HFFc6 (cell line): ENCODE results near the gene KDM6B. TPM values are rescaled to one million over a fixed set of nuclear protein-coding genes. Genes with fewer than 3 reads are reported as not detected.

Source experiments
- DNase-seq: peaks from one replicate; pipeline ENCODE4 v3.0.0-alpha.2; 2018
- H3K27ac Mint-ChIP-seq: 2 replicates; pipeline ENCODE4 v1.8.0; 2020; ENCODE audit warnings: mild to moderate bottlenecking, mixed read lengths
- H3K27me3 Mint-ChIP-seq: 2 replicates; pipeline ENCODE4 v1.8.0; 2021; ENCODE audit warnings: mild to moderate bottlenecking, moderate library complexity, mixed read lengths; ENCODE audit not compliant: insufficient read depth
- H3K36me3 Mint-ChIP-seq: 2 replicates; pipeline ENCODE4 v1.8.0; 2021; ENCODE audit warnings: low read depth, mixed read lengths
- H3K4me1 Mint-ChIP-seq: 2 replicates; pipeline ENCODE4 v1.8.0; 2020; ENCODE audit warnings: low read depth, mixed read lengths
- H3K4me3 Mint-ChIP-seq: 2 replicates; pipeline ENCODE4 v1.8.0; 2020; ENCODE audit warnings: mild to moderate bottlenecking, moderate library complexity, mixed read lengths
- H3K9me3 Mint-ChIP-seq: 2 replicates; pipeline ENCODE4 v1.8.0; 2020; ENCODE audit warnings: mild to moderate bottlenecking, mixed read lengths
- long read RNA-seq: library from polyadenylated mRNA; unstranded; transcript quantifications from one replicate; pipeline ENCODE4 v2.0.0, GENCODE V29; 2019
- total RNA-seq, 6 experiments: library from RNA; stranded (reverse); fragmentation: NEBNext Ultra II Directional; extraction: Animal tissue kit (Norgen Biotek cat#: 25700); gene quantifications; 2 replicates in 1 of 6; 3 replicates in 5 of 6; pipeline ENCODE4 v1.2.3, GENCODE V29; 2021
- TF ChIP-seq, protein P1 (sequence below): fragments of 200-600 bp; sonication (generic); IDR thresholded peaks from 2 replicates; pipeline ENCODE4 v1.5.0; 2021; ENCODE audit warnings: antibody characterized with exemption, mild to moderate bottlenecking

Gene KDM6B
- total RNA-seq = 10 to 100 TPM; 10.4 to 15.2 (median 11.6) TPM
- long read RNA-seq = 0 reads

GRCh38 chr17:7833795-7834541 lies at the start of gene KDM6B:
Gene KDM6B, plus strand, starts transcription at chr17:7834217. Its CDS starts 11,338 bp downstream, at chr17:7845555.
- peak; percentile 81 for DNase-seq
- TF ChIP-seq, protein P1, sequence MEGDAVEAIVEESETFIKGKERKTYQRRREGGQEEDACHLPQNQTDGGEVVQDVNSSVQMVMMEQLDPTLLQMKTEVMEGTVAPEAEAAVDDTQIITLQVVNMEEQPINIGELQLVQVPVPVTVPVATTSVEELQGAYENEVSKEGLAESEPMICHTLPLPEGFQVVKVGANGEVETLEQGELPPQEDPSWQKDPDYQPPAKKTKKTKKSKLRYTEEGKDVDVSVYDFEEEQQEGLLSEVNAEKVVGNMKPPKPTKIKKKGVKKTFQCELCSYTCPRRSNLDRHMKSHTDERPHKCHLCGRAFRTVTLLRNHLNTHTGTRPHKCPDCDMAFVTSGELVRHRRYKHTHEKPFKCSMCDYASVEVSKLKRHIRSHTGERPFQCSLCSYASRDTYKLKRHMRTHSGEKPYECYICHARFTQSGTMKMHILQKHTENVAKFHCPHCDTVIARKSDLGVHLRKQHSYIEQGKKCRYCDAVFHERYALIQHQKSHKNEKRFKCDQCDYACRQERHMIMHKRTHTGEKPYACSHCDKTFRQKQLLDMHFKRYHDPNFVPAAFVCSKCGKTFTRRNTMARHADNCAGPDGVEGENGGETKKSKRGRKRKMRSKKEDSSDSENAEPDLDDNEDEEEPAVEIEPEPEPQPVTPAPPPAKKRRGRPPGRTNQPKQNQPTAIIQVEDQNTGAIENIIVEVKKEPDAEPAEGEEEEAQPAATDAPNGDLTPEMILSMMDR = no peak; the same call in 1 of the 2 replicates
- peak within 1 kb of the TSS; percentile 99 for H3K4me3 Mint-ChIP-seq
- peak within 1 kb of the TSS; percentile 100 for H3K27ac Mint-ChIP-seq
- H3K36me3 Mint-ChIP-seq = no peaks in the 10 kb centered on the region
- peaks cover 42% of the 10 kb centered on the region for H3K4me1 Mint-ChIP-seq
- no peaks in the 10 kb centered on the region for H3K9me3 Mint-ChIP-seq
- peaks cover 25% of the 10 kb centered on the region for H3K27me3 Mint-ChIP-seq

GRCh38 chr17:7786866-7787265 lies 47.2 kb upstream of the KDM6B start:
- Mint-ChIP-seq H3K9me3 (no peaks in the 10 kb centered on the region), H3K4me3 (no peak overlapping the region), H3K27me3 (peaks cover 20% of the 10 kb centered on the region), H3K27ac (no peak overlapping the region), H3K36me3 (no peaks in the 10 kb centered on the region), H3K4me1 (no peaks in the 10 kb centered on the region)
- TF ChIP-seq, protein P1 = no peak
- no peak for DNase-seq

GRCh38 chr17:7789131-7789530 lies 44.9 kb upstream of the KDM6B start:
- H3K9me3 Mint-ChIP-seq = no peaks in the 10 kb centered on the region
- no peaks in the 10 kb centered on the region for H3K36me3 Mint-ChIP-seq
- DNase-seq = no peak
- TF ChIP-seq, protein P1 = no peak
- no peak overlapping the region for H3K27ac Mint-ChIP-seq
- no peaks in the 10 kb centered on the region for H3K4me1 Mint-ChIP-seq
- no peak overlapping the region for H3K4me3 Mint-ChIP-seq
- peaks cover 16% of the 10 kb centered on the region for H3K27me3 Mint-ChIP-seq

- H3K27ac Mint-ChIP-seq = no peak overlapping the region
- no peak overlapping the region for H3K4me3 Mint-ChIP-seq
- H3K27me3 Mint-ChIP-seq = peaks cover 19% of the 10 kb centered on the region
- H3K4me1 Mint-ChIP-seq = no peaks in the 10 kb centered on the region
- TF ChIP-seq, protein P1 = no peak
- DNase-seq = no peak
- no peaks in the 10 kb centered on the region for H3K9me3 Mint-ChIP-seq
- no peaks in the 10 kb centered on the region for H3K36me3 Mint-ChIP-seq
Observed at GRCh38 chr17:7790150-7790549, 43.9 kb upstream of the KDM6B start.

DNA sequence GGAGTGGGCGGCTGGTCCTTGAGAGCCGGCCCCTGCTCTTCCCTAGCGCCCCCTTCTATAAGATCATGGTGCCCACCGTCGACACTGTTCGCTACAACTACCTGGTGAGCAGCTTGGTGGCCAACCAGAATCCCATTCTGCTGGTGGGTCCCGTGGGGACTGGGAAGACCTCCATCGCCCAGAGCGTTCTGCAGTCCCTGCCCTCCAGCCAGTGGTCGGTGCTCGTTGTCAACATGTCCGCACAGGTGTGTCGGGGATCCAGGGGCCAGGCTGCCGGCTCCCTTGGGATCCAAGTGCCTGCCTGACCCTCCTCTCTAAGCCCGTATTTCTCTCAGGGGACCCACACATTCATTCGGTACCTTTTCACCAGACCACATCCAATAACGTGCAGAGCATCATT lies 41.4 kb upstream of the KDM6B start:
- TF ChIP-seq, protein P1 = no peak
- no peaks in the 10 kb centered on the region for H3K9me3 Mint-ChIP-seq
- H3K27ac Mint-ChIP-seq = no peak overlapping the region
- no peak overlapping the region for H3K4me3 Mint-ChIP-seq
- H3K27me3 Mint-ChIP-seq = peaks cover 14% of the 10 kb centered on the region
- DNase-seq = no peak
- no peaks in the 10 kb centered on the region for H3K36me3 Mint-ChIP-seq
- H3K4me1 Mint-ChIP-seq = no peaks in the 10 kb centered on the region
